ENCODE data around the gene DNAJC28. TPM values are rescaled to one million over a fixed set of nuclear protein-coding genes. Genes with fewer than 3 reads are reported as not detected.

Gene DNAJC28
- total RNA-seq, 2 donors from 2014 or later: 3.9 to 5.8 TPM

DNA sequence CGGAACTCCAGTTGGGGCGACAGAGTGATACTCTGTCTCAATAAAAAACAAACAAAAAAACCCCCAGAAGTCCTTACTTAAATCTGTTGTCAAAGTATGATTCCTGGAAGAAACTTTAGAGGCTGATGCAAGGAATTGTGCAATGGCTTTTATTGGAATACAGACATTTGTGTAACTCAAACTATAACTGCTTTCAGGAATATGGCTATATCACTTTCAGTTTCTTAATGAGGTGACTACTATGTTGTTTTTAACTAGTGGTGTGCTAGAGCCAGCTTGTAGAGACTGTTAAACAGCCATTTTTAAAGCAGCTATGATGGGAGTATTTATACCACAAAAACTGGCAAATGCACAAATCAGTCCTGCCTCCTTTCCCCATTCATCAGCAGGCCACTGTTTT, 22.7 kb upstream of the DNAJC28 start:
- TF ChIP-seq, protein P1, sequence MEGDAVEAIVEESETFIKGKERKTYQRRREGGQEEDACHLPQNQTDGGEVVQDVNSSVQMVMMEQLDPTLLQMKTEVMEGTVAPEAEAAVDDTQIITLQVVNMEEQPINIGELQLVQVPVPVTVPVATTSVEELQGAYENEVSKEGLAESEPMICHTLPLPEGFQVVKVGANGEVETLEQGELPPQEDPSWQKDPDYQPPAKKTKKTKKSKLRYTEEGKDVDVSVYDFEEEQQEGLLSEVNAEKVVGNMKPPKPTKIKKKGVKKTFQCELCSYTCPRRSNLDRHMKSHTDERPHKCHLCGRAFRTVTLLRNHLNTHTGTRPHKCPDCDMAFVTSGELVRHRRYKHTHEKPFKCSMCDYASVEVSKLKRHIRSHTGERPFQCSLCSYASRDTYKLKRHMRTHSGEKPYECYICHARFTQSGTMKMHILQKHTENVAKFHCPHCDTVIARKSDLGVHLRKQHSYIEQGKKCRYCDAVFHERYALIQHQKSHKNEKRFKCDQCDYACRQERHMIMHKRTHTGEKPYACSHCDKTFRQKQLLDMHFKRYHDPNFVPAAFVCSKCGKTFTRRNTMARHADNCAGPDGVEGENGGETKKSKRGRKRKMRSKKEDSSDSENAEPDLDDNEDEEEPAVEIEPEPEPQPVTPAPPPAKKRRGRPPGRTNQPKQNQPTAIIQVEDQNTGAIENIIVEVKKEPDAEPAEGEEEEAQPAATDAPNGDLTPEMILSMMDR (conservative IDR thresholded peaks at IDR 0.05): no peak
- Histone ChIP-seq H3K4me1 (ENCODE audit: control insufficient read depth, insufficient read depth, low read length) (no peaks in the 10 kb centered on the region), H3K27me3 (ENCODE audit: control insufficient read depth, insufficient read depth, low read length, poor library complexity, severe bottlenecking) (no peaks in the 10 kb centered on the region), H3K9me3 (ENCODE audit: control insufficient read depth, low read length) (no peaks in the 10 kb centered on the region), H3K4me3 (ENCODE audit: low read length) (no peak overlapping the region), H3K9ac (ENCODE audit: extremely low read depth, low read length, poor library complexity, severe bottlenecking) (no peak overlapping the region), H3K27ac (ENCODE audit: low read depth, low read length) (no peak overlapping the region), H3K36me3 (ENCODE audit: control insufficient read depth, insufficient read depth, low read length) (peaks cover 91% of the 10 kb centered on the region)
- no peak overlapping the region for H3K27ac Mint-ChIP-seq
- H3K27me3 Mint-ChIP-seq (ENCODE audit: insufficient read depth): no peaks in the 10 kb centered on the region
- H3K4me1 Mint-ChIP-seq: no peaks in the 10 kb centered on the region
- 100% methylated on average over 2 of the region's 2 CpGs; no CpG with 5 or more reads in 1 of the 2 experiments for WGBS, 2 experiments (ENCODE audit: insufficient coverage in 1 of 2, insufficient read length in 1 of 2)
- DNase-seq: no peak
- no peaks in the 10 kb centered on the region for H3K9me3 Mint-ChIP-seq
- peaks cover 77% of the 10 kb centered on the region for H3K36me3 Mint-ChIP-seq (ENCODE audit: low read depth)
- H3K4me3 Mint-ChIP-seq: no peak overlapping the region

DNA sequence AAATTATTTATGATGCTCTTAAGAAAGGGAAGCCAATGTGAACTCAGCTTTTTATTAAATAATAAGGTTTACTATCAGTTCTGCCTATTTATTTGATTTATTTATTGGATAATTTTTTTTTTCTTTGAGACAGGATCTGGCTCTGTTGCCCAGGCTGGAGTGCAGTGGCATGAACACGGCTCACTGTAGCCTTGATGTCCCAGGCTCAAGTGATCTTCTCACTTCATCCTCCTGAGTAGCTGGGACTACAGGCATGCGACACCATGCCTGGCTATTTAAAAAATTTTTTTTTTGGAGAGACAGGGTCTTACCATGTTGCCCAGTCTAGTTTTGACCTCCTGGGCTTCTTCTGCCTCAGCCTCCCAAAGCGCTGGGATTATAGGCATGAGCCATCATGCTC, 21.0 kb upstream of the DNAJC28 start:
- Histone ChIP-seq H3K4me3 (ENCODE audit: low read length) (no peak overlapping the region), H3K9ac (ENCODE audit: extremely low read depth, low read length, poor library complexity, severe bottlenecking) (no peak overlapping the region), H3K4me1 (ENCODE audit: control insufficient read depth, insufficient read depth, low read length) (no peaks in the 10 kb centered on the region), H3K27me3 (ENCODE audit: control insufficient read depth, insufficient read depth, low read length, poor library complexity, severe bottlenecking) (no peaks in the 10 kb centered on the region), H3K9me3 (ENCODE audit: control insufficient read depth, low read length) (peaks cover 2% of the 10 kb centered on the region), H3K36me3 (ENCODE audit: control insufficient read depth, insufficient read depth, low read length) (peaks cover 92% of the 10 kb centered on the region), H3K27ac (ENCODE audit: low read depth, low read length) (no peak overlapping the region)
- peaks cover 80% of the 10 kb centered on the region for H3K36me3 Mint-ChIP-seq (ENCODE audit: low read depth)
- H3K4me1 Mint-ChIP-seq: no peaks in the 10 kb centered on the region
- no peak overlapping the region for H3K27ac Mint-ChIP-seq
- DNase-seq: no peak
- 92 to 97% methylated on average over 2 to 3 of the region's 3 CpGs for WGBS, 2 experiments (ENCODE audit: insufficient coverage in 1 of 2, insufficient read length in 1 of 2)
- TF ChIP-seq, protein P1 (conservative IDR thresholded peaks at IDR 0.05): no peak
- H3K27me3 Mint-ChIP-seq (ENCODE audit: insufficient read depth): no peaks in the 10 kb centered on the region
- no peak overlapping the region for H3K4me3 Mint-ChIP-seq
- no peaks in the 10 kb centered on the region for H3K9me3 Mint-ChIP-seq

DNA sequence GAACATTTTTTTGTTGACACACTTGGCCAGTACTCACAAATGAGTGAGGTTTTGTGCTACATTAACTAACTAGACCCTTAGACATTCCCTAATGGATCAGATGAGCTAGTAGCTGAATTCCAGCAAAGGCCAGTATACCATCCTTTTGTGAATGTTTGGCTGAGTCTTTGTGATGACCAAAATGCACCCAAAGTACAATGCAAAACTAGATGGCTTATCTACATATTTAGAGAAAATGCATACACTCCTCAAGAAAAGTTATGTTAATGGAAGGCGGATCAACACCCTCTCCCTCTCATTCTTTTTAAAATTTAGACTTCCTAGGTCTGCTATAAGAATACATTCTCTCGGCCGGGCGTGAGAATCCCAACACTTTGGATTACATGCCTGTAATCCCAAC, 20.1 kb upstream of the DNAJC28 start:
- peaks cover 4% of the 10 kb centered on the region for H3K9me3 Mint-ChIP-seq
- H3K4me1 Mint-ChIP-seq: no peaks in the 10 kb centered on the region
- H3K4me1 ChIP-seq (ENCODE audit: control insufficient read depth, insufficient read depth, low read length): no peaks in the 10 kb centered on the region
- WGBS, 2 experiments (ENCODE audit: insufficient coverage in 1 of 2, insufficient read length in 1 of 2): 92 to 100% methylated on average over 3 to 4 of the region's 4 CpGs
- TF ChIP-seq, protein P1 (conservative IDR thresholded peaks at IDR 0.05): no peak
- peaks cover 92% of the 10 kb centered on the region for H3K36me3 ChIP-seq (ENCODE audit: control insufficient read depth, insufficient read depth, low read length)
- no peak for DNase-seq
- H3K9ac ChIP-seq (ENCODE audit: extremely low read depth, low read length, poor library complexity, severe bottlenecking): no peak overlapping the region
- H3K27me3 Mint-ChIP-seq (ENCODE audit: insufficient read depth): no peaks in the 10 kb centered on the region
- peaks cover 7% of the 10 kb centered on the region for H3K9me3 ChIP-seq (ENCODE audit: control insufficient read depth, low read length)
- peaks cover 80% of the 10 kb centered on the region for H3K36me3 Mint-ChIP-seq (ENCODE audit: low read depth)
- H3K27me3 ChIP-seq (ENCODE audit: control insufficient read depth, insufficient read depth, low read length, poor library complexity, severe bottlenecking): no peaks in the 10 kb centered on the region
- H3K4me3 Mint-ChIP-seq: no peak overlapping the region
- H3K27ac Mint-ChIP-seq: no peak overlapping the region
- no peak overlapping the region for H3K4me3 ChIP-seq (ENCODE audit: low read length)
- no peak overlapping the region for H3K27ac ChIP-seq (ENCODE audit: low read depth, low read length)

Measured in endodermal cell (in vitro differentiated cells).